Activated CD4-positive, alpha-beta T cell treated with anti-CD3 and anti-CD28 coated beads, Interleukin-2, amount 50 U/mL, for 4 hours (primary cell): ENCODE measurements around the gene PTCD3.

Source experiments
- DNase-seq, 2 experiments: peaks; one replicate each; pipeline ENCODE4 v3.0.0-alpha.2; 2020

Gene PTCD3

DNA sequence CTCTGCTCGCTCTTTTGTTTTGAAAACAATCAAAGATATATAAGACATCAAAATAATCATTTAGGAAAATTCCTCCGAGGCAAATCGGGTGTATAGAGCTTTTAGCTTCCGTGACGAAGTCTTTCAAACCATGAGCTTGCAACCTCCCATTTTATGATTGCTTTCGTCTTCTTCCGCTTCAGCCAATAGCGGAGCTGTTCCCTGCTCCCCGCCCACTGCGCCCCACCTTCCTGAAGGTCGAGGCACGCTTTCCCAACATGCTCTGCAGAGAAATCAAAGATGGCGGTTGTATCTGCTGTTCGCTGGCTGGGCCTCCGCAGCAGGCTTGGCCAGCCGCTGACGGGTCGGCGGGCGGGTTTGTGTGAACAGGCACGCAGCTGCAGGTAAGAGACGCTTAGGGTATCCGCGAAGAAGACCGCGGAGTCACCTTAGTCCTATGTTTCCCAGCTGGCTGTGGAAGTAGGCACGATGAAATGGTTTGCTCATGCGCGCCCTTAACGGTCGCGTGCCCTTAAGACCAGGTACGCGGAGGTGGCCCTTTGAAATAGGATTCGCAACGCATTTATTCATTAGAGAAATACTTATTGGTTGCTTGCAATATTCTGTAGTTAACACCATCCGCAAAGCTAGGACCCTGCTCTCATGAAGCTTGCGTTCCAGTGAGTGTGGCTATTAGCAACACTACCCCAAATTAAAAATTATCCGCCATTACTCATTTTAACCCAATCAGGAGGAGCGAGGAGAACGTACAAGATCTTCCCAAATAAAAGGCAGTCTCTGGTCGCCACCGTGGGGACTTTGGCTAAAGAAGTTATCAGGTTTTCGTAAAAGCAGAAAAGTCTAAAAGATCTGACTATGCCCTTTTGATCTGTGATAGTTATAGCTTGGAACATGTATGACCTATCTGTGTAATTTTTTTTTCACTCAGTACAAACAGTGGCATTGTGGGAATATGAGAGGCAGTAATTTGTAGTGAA, at the start of gene PTCD3:
PTCD3 (plus strand) TSS at position 267 of the 977 bp plus-strand sequence; CDS start at position 280, 13 bp downstream.
- DNase-seq = peak; percentile 94 to 95

DNA sequence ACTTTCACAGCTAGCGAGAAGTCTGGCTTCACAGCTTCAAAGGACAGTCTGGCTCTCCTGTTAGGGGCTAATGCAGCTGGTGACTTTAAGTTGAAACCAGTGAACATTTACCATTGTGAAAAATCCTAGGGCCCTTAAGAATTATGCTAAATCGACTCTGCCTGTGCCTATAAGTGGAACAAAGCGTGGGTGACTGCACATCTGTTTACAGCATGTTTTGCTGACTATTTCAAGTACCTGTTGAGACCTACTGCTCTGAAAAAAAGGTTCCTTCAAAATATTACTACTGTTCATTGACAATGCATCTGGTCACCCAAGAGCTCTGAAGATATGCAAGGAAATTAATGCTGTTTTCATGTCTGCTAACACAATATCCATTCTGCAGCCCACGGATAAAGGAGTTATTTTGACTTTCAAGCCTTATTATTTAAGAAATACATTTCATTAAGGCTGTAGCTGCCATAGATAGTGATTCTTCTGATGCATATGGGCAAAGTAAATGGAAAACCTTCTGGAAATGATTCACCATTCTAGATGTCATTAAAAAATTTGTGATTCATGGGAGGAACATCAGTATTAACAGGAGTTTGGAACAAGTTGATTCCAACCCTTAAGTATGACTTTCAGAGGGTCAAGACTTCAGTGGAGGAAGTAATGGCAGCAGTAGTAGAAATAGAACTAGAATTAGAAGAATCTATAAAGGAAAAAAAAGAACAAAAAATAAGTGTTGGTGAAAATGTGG, 49.3 kb upstream of the PTCD3 start:
- no peak for DNase-seq

DNA sequence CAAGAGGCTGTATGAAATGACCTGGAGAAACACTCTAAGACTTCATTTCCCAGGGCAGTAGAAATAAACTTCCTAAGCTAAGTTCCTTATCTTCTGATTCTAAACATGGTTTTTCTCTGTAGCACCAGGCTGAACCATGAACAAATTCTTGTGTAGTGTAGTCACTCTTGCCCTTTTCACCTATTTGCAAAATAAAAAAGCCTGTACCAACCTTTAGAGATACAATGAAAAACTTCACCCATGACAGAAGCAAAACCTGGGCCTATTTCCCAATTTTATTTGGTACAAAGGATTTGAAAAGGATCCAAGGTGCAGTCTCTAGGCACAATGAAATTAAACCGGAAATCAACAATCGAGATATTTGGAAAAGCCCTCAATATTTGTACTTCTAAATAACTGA, 44.0 kb upstream of the PTCD3 start:
- no peak for DNase-seq

DNA sequence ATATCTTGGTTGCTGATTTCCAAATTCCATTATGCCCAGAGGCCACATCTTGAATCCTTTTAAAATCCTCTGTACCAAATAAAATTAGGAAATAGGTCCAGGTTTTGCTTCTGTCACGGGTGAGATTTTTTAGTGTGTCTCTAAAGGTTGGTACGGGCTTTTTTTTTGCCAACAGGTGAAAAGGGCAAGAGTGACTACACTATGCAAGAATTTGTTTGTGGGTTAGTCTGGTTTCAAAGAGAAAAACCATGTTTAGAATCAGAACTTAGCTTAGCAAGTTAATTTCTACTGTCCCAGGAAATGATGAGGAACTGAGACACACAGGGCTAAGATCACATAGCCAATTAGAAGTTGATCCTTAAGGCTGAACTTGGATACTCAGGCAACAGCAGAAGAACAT, 42.0 kb upstream of the PTCD3 start:
- no peak for DNase-seq

DNA sequence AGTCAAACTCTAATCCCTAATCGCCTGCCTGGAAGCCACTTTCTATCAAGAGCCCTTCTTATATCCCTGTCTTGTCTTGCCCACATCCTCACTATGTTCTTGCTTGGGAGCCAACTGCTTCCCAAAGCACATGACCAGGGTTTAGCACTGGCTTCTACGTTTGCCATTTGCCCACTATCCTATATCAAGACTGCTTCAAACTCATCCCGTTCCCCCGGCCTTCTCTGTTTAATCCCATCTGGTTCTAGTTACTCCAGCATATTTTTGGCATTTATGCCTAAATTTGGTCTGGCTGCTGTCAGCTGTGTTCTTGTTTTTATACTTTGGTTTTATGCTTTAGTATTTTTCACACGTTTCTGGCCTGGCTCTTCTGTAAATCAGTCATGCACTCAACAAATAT, 40.5 kb upstream of the PTCD3 start:
- no peak for DNase-seq

DNA sequence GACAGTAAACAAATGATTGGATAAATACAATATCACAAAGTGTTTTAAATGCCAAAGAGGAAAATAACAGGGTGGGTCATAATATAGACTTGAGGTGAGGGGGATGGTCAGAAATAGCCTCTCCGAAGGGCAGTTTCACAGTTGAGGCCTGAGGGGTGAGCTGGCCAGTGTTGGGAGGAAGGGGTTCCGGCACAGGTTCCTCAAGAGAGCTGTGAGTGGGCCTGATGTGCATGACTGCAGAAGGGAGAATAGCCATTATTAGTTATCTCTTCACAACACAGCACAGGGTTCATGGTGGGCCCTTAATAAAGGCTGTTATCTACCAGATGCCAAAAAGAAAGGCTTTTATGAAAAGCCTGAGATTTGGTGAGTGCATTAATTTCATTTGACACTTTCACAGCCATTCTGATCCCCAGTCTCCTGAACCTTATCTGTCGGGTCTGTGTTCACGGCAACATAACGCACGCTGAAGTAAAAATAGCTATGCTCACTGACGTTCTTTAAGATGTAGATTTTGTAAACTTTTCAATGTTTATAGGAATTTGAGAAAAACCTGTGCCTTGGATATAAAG, 39.9 kb upstream of the PTCD3 start:
- no peak for DNase-seq

DNA sequence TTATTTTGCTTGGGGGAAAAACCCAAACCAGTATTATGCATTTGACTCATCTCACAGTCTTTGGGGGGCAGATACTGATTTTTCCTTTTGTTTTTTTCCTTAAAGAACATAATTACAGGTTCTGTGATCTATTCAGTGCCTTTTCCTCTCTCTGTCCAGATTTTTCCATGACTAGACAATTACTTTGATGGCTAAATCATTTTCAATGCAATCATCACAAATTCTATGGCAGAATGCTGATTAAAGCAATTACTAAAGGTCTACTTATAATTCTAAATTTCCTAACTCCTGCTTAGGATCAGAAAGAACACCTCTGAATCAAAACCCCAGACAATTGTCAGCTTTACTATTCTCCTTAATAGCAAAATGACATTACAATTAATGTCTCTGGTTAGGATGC, 39.1 kb upstream of the PTCD3 start:
- no peak for DNase-seq

DNA sequence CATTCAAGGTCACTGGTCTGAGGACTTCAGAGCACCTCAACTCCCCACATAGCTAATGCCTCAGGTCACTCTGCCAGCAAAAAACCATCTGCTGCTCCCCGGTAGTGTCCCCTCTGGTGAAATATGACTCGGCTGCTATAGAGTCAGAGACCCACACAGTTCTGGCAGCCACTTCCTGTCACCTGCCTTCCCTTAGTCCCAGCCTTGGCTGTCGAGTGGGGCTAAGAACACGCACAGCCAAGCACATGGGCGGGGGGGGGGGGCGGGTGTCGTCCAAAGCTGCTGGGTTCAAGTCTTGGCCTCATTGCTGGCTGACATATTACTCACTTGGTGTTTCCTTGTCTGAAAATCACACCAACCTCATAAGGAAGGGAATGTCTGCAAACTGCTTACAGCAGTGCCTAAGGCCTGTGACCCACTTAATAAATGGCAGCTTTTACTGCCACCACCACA, 37.9 kb upstream of the PTCD3 start:
- peak in 1 of 2 experiments; percentile 21 for DNase-seq

DNA sequence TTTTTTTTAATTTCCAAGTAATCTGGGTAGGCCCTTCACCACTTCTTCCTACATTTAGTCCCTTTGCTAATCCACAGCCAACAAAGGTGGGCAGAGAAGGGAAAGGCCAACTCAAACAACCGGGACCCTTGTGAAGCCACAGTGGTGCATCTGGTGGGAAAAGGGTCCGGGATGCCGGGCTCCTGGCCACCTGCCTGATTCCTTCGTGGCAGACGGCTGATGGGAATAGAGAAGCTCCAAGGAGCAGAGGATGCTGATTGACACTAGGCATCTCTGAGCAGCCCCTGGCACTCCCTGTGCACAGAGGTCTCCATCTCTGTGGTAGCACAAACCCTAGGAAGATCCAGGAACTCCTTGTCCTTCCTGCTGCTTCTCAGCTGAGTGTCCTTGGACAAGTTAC, 37.4 kb upstream of the PTCD3 start:
- DNase-seq = no peak

DNA sequence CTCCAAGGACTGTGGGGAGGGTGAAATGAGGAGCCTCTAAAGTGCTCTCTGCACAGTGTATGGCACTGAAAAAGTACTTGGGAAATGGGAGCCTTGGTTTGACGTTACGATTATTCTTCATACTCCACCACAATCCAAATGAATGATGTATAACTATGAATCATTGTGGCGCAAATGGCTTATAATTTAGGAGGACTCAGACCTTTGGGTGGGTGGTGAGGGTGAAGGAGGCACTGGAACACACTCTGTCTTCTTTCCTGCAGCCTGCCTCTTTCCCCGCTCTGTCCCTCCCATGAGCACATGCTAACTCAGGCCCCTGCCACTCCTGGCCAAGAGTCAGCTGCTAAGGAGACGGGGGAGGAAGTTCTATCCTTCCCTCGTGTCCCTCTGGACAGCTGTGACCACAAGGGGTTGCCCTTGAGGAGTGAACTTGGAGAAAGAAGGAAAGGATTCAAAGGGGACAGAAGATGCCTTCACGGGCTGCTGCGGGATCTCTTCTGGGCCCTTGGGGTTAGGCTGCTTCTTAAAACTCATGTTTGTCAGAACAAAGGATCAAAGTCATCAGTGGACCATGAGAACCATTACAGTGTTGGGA, 36.8 kb upstream of the PTCD3 start:
- DNase-seq = no peak

DNA sequence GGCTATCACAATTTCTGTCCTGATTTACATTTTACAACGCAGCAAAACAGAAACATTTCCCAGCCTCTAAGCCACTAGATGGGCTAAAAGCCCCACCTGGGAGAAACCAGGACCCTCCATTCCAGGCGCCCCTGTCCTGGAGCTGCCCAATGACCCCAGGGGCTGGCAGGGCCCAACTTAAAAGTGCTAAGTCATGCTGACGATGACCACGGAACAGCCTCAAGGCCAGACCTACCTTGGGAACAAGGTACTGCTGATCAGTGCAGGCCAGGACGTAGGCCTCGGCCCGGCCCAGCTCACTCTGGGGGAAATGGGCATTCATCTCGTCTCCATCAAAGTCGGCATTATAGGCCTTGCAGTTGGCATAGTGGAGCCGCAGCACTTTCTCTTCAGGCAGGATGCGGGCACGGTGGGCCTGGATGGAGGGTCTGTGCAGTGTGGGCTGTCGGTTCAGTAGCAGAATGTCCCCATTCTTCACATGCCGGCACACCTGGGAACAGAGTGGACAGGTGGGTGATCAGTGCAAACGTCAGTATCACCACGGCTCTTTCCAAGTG, 36.2 kb upstream of the PTCD3 start:
- DNase-seq = no peak

DNA sequence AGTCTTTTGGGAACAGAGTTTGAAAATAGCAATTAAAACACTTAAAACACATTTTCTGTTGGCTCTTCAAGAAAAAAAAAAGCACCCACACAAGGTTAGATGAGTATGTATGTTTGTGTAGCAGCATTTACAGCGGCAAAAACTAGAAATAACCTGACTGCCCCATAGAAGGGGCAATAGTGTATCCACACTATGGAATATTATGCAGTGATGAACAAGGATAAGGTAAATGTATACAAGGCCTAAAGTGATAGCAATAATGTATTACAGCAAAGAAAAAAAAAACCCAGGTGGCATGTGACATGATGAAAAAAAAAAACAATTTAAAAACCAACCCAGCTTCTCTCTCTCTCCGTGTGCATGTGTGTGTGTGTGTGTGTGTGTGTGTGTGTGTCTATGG, 35.2 kb upstream of the PTCD3 start:
- DNase-seq = no peak

DNA sequence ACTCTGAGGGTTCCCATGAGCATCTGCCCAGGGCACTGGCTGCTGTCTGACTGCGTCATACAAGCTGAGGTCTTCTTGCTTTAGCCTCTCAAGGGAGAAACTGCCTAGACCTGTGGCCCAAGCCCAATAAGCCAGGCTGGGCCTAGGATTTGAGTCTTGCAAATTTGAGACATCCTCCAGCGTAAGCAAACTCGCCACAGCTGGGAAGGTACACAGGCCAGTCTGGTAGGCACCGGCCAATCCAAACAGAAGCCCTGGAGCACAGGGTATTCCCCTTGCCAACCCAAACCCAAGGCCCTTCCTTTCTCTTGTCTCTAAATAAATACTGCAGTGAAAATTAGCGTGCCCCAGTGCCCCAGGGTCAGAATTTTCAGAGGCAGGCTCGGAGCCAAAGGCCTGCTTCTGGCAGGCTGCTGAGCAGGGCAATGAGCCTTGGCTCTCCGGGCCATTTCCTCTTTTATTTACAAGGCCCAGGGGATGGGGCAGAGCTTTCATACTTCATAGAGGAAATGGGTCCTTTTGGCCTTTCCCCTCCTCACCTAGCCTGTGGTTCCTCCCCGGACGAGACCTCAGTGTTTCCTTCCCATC, 33.7 kb upstream of the PTCD3 start:
- DNase-seq = no peak

DNA sequence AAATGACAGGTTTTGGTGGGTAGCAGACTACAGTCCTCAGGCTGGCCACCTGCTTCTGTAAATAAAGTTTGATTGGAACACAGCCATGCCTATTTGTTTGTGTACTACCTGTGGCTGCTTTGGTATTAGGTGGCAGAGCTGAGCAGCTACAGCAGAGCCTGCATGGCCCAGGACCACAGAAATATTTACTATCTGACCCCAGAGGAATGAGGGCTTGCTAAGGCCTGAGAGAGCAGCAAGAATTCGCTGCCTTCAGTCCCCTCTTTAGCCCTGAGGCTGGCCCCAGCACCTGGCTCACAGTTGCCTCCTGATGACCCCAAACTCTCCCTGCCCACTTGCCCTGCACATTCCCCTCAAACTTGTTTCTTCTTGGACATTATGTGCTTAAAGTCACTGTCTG, 32.8 kb upstream of the PTCD3 start:
- no peak for DNase-seq

DNA sequence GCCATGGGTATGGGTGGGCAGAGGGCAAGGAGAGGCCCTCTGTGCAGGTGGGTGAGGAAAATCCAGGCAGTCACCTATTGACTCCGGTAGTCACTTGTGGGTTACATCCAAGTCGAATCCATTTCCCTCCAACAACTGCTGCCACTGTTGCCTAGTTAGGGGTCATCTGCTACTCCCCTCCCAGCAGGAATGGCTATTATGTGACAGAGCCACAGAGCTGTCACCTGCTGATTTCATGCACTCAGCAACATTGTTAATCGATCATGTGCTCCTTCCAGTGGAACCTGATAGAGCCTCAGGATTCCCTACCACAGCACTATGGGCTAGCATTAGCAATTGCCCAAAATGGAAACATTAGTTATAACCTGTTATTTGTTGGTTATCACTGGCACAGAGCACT, 31.8 kb upstream of the PTCD3 start:
- no peak for DNase-seq

DNA sequence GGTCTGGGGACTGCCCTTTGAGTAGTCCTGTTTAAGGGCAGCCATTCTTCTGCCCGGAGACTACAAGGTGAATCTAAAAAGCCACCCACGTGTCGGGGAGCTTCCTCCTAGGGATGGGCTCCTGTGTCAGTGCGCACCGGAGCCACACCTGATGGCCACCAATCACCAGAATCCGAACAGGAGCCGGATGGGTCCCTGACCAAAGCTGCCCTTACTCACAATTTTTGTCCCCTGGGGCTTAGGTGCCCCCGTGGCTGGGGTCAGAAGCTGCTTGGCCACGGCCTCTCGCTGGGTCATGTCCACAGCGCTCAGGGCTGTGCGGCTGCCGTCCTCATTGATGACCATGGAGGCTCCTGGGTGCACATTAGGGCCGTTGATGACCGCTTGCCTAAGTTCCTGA, 31.2 kb upstream of the PTCD3 start:
- DNase-seq = no peak

DNA sequence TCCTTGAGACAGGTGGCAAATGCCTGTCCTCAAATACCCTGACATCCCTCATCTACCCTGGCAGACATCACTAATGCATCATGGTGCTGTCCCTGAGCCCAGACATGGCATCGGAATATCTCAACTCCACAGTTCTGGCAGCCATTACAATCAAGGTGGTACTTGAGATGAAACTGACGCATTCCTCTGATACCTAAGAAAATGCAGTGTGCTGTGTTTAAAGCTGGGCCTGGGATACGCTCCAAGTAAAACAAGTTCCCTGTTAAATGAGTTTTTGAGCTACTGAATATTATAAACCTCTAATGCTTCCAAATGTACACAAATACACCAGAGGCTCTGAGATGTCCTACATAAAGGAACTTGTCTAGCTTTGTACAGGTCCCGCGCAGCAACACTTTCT, 30.1 kb upstream of the PTCD3 start:
- no peak for DNase-seq

DNA sequence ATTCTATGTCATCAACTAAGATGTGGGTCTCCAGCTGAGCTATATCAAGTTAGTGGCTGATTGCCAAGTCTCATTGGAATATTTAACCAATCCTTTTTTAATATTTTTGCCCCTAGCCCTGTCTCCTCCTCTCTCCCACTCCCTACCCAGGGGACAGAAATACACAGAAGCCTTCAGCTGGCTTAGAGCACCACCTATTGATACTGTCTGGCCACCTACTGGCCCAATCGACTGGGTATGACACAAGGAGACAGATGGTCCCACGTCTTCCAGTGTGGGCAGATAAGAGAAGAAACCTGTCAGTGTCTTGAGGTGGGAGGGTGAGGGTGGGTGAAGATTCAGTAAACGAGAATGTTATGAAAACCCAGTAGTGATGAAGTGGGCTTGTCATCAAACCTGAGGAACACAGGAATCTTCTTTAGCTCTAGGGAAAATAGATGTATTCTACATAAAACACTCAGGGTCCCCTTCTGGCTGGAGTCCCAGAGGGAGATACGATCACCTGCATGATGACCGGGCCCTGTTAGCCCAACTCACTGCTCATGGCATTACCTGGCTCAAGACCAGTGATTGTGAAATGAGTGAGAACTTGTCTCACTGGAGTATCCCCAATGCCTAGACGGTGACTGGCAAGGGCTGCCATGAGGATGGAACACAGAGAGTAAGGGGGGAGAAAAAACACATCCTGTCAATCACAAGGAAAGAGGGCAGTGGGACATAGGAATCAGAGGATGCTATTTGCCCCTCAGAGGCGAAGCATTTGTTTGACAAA, 27.1 kb upstream of the PTCD3 start:
- no peak for DNase-seq

DNA sequence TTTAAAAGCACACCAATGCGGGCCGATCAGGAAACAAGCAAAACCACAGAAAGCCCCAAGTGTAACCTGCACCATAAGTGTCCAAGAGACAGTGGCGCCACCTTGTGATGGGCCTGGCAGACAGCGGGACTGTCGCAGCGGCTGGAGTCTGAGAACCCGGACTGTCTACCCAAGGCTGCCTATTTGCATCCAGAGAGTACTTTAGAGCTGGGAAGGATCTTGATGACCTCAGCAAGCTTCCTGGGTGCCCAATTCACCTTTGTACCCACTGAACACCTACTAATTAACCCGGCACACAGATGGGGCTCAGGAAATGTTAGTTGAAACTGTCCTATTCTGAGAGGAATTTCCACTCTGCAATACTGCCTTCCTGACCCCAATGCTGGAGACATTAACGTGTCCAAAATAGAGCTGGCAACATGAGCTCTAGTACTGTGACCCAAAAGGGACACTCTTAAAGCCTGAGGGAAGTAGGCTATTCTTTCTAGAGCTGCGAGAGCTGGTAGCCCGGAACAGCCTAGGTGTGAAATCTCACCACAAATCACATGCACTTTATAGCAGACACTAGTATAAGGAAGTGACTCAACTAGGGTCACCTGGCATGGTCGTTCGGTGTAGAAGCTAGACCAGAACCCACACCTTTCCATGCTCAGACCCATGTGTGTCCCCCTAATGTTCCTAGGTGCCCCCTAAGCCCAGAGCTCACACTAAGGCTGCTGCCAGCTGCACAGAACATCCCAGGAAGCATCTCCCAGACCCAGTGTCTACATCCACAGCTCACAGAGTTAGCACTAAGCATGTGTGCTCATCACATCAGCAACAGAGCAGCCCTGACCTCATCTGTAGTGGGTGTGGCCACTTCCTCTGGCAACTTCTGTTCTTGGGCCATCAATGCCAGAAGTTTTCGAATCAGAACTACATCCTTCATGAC, 25.8 kb upstream of the PTCD3 start:
- DNase-seq = peak; percentile 74 to 76

DNA sequence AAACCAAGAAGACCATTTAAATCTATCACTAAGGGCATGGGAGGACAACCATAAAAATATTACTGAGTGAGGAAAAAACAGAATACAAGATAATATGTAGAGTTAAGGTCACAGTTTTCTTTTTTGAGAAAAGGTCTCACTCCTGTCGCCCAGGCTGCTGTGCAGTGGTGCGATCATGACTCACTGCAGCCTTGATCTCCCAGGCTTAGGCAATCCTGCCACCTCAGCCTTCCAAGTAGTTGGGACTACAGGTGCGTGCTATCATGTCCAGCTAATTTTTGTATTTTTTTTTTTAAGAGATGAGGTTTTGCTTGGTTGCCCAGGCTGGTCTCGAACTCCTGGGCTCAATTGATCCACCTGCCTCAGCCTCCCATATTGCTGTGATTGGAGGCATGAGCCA, 24.3 kb upstream of the PTCD3 start:
- DNase-seq = no peak

DNA sequence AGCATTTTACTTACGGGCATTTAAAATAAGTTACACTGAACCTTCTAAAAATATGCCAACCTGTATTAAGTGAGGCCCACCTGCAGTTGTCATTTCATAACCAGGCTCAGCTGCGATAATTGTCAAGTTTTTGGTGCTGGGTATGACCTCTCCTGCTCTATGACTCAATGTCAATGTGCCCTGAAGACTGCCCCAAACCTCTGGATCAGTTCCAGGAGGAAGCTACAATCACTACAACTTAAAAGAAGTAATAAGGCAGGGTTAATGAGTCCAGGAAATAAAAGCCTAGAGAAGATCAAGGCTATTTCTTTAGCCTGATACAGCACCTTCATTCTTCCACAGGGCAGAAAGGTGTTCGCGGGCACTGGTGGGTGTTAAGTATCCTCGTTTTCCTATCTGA, 23.3 kb upstream of the PTCD3 start:
- no peak for DNase-seq
